HepG2 (cell line): Measurements from ENCODE around the gene IL1RAPL1.

ENCODE experiments used
- ESRRA ChIP-seq: sonication (generic); formaldehyde crosslinking; IDR thresholded peaks from 2 replicates; pipeline ENCODE4 v1.5.1; 2020; ENCODE audit warnings: mild to moderate bottlenecking, low read depth, missing genetic modification reagents
- NR2C2 ChIP-seq: sonication (generic); formaldehyde crosslinking; IDR thresholded peaks from 2 replicates; pipeline ENCODE4 v1.4.0; 2020; ENCODE audit warnings: missing genetic modification reagents, mild to moderate bottlenecking, moderate library complexity, borderline replicate concordance
- NR2F2 ChIP-seq: IDR thresholded peaks from 2 replicates; pipeline ENCODE4 v1.6.1; 2012; ENCODE audit warnings: low read depth, inconsistent platforms, borderline replicate concordance
- NRL ChIP-seq: sonication (generic); formaldehyde crosslinking; IDR thresholded peaks from 2 replicates; pipeline ENCODE4 v1.5.0; 2020; ENCODE audit warnings: missing genetic modification reagents, mild to moderate bottlenecking, moderate library complexity, borderline replicate concordance
- POLR2A ChIP-seq, 2 experiments: IDR thresholded peaks; 2 replicates each; pipeline ENCODE4 v1.6.1; 2011; ENCODE audit warnings: low read depth in 2 of 2, low read length in 2 of 2, mild to moderate bottlenecking in 1 of 2, moderate library complexity in 1 of 2; ENCODE audit not compliant: insufficient read depth in 1 of 2
- TBL1XR1 ChIP-seq: fragments of 150-350 bp; IDR thresholded peaks from 2 replicates; pipeline ENCODE4 v1.6.1; 2014; ENCODE audit warnings: borderline replicate concordance, low read length; ENCODE audit not compliant: partially characterized antibody
- TCF12 ChIP-seq, 2 experiments: fragments of 450-650 bp in 1 of 2; sonication (generic) in 1 of 2; formaldehyde crosslinking in 1 of 2; IDR thresholded peaks; 2 replicates each; pipeline versions ENCODE4 v1.6.1 to v1.8.0; 2017 to 2022; ENCODE audit warnings: antibody characterized with exemption in 1 of 2, mild to moderate bottlenecking in 1 of 2, missing genetic modification reagents in 1 of 2, moderate library complexity in 1 of 2
- ZBTB7A ChIP-seq: sonication (generic); formaldehyde crosslinking; IDR thresholded peaks from 2 replicates; pipeline ENCODE4 v1.8.0; 2022; ENCODE audit warnings: mild to moderate bottlenecking, missing genetic modification reagents
- ZNF180 ChIP-seq: sonication (generic); formaldehyde crosslinking; IDR thresholded peaks from 2 replicates; pipeline ENCODE4 v1.4.0; 2020; ENCODE audit warnings: low read depth, missing genetic modification reagents, borderline replicate concordance
- TF ChIP-seq, protein P1 (sequence below): sonication (generic); formaldehyde crosslinking; IDR thresholded peaks from 2 replicates; pipeline ENCODE4 v1.5.1; 2020; ENCODE audit warnings: mild to moderate bottlenecking, missing genetic modification reagents, moderate library complexity
- TF ChIP-seq, protein P2 (sequence below): sonication (generic); formaldehyde crosslinking; IDR thresholded peaks from 2 replicates; pipeline ENCODE4 v1.5.0; 2020; ENCODE audit warnings: missing genetic modification reagents
- TF ChIP-seq, protein P3 (sequence below): IDR thresholded peaks from 2 replicates; pipeline ENCODE4 v1.6.1; 2016

DNA sequence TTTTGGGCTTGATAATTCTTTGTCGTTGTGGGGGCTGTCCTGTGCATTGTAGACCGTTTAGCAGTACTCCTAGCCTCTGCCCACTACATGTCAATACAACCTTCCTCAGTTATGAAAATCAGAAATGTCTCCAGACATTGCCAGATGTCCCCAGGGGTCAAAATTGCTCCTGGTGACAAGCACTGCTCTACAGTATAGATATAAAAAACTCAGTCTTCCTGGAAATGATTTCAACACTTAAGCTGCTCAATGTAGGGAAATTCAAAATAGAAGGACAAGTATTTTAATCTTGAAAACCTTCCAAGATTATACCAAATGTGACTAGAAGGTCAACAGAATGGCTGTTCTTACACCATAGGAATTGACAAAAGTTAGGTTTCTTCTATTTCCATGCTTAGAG is 1339.4 kb downstream of the IL1RAPL1 start:
- TF ChIP-seq, protein P1, sequence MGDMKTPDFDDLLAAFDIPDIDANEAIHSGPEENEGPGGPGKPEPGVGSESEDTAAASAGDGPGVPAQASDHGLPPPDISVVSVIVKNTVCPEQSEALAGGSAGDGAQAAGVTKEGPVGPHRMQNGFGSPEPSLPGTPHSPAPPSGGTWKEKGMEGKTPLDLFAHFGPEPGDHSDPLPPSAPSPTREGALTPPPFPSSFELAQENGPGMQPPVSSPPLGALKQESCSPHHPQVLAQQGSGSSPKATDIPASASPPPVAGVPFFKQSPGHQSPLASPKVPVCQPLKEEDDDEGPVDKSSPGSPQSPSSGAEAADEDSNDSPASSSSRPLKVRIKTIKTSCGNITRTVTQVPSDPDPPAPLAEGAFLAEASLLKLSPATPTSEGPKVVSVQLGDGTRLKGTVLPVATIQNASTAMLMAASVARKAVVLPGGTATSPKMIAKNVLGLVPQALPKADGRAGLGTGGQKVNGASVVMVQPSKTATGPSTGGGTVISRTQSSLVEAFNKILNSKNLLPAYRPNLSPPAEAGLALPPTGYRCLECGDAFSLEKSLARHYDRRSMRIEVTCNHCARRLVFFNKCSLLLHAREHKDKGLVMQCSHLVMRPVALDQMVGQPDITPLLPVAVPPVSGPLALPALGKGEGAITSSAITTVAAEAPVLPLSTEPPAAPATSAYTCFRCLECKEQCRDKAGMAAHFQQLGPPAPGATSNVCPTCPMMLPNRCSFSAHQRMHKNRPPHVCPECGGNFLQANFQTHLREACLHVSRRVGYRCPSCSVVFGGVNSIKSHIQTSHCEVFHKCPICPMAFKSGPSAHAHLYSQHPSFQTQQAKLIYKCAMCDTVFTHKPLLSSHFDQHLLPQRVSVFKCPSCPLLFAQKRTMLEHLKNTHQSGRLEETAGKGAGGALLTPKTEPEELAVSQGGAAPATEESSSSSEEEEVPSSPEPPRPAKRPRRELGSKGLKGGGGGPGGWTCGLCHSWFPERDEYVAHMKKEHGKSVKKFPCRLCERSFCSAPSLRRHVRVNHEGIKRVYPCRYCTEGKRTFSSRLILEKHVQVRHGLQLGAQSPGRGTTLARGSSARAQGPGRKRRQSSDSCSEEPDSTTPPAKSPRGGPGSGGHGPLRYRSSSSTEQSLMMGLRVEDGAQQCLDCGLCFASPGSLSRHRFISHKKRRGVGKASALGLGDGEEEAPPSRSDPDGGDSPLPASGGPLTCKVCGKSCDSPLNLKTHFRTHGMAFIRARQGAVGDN (CRISPR knock-in tag): no peak
- TF ChIP-seq ZNF180 (CRISPR knock-in tag): no peak
- no peak for TF ChIP-seq TCF12 (IDR thresholded peaks at IDR 0.05)
- no peak for TF ChIP-seq TCF12 (CRISPR knock-in tag; IDR thresholded peaks at IDR 0.05)
- TF ChIP-seq, protein P2, sequence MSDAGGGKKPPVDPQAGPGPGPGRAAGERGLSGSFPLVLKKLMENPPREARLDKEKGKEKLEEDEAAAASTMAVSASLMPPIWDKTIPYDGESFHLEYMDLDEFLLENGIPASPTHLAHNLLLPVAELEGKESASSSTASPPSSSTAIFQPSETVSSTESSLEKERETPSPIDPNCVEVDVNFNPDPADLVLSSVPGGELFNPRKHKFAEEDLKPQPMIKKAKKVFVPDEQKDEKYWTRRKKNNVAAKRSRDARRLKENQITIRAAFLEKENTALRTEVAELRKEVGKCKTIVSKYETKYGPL (CRISPR knock-in tag): no peak
- no peak for TF ChIP-seq POLR2A (IDR thresholded peaks at IDR 0.05; ENCODE audit: insufficient read depth in 1 of 2, low read depth in 2 of 2, low read length in 2 of 2)
- TF ChIP-seq ZBTB7A: no peak
- no peak for TF ChIP-seq NR2F2
- TF ChIP-seq NRL (CRISPR knock-in tag): no peak
- TF ChIP-seq ESRRA (CRISPR knock-in tag): no peak
- TF ChIP-seq NR2C2: no peak
- no peak for TF ChIP-seq TBL1XR1
- TF ChIP-seq, protein P3, sequence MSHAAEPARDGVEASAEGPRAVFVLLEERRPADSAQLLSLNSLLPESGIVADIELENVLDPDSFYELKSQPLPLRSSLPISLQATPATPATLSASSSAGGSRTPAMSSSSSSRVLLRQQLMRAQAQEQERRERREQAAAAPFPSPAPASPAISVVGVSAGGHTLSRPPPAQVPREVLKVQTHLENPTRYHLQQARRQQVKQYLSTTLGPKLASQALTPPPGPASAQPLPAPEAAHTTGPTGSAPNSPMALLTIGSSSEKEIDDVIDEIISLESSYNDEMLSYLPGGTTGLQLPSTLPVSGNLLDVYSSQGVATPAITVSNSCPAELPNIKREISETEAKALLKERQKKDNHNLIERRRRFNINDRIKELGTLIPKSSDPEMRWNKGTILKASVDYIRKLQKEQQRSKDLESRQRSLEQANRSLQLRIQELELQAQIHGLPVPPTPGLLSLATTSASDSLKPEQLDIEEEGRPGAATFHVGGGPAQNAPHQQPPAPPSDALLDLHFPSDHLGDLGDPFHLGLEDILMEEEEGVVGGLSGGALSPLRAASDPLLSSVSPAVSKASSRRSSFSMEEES (CRISPR knock-in tag): no peak
